ENCODE data around the gene MAPK8IP3. TPM values are rescaled to one million over a fixed set of nuclear protein-coding genes. Genes with fewer than 3 reads are reported as not detected.

Gene MAPK8IP3
- total and polyA plus RNA-seq, 2 donors (not counting 1 experiment from before 2014, with no cell fraction given): 249 to 340 TPM

DNA sequence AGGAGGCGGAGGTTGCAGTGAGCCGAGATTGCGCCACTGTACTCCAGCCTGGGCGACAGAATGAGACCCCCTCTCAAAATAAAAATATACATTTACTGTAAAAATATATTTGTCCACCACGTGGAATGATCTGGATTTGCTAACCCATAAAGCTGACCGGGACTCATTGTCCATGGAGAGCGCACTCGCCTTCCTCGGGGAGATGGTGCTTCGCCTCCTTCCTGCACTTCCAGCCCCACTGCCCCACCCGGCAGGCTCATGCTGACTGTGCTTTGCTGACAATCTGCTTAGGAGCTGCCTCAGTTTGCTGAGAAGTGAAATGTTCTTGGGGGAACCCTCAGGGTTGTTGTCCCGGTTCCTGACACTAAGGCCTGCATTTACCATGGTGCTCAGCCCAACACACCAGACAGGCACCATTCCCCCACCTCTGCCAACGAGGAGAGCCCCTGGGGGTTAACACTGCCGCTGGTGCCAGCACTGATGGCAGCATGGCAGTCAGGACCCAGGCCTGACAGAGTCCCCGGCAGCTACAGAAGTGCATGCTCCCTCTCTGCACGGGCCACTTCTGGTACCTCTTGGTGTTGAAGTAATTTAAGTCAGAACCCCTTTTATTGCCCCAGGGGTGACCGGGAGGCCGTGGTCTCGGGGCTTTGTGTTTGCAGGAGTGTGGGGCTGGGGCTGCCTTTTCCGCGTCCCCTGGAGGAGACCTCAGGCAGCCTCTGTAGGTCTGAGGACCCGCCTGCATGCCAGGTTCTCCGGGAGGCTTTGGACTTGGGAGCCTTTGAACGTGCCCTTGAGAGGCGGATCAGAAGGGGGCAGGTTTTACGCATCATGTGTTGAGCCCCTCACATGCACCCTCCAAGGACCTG, 79.2 kb downstream of the MAPK8IP3 start:
- Histone ChIP-seq H4K20me1 (ENCODE audit: control insufficient read depth, insufficient read depth, low read length, poor library complexity, severe bottlenecking) (peaks cover 74% of the 10 kb centered on the region), H3K36me3 (replicated peaks in 1 of 2; ENCODE audit: control extremely low read depth in 1 of 2, control insufficient read depth in 1 of 2, extremely low read depth in 1 of 2, insufficient read depth in 2 of 2, low read length in 1 of 2) (peaks cover 0 to 33% of the 10 kb centered on the region in 2 experiments), H3K79me2 (ENCODE audit: control insufficient read depth, insufficient read depth, low read length) (peaks cover 82% of the 10 kb centered on the region), H3K4me1 (ENCODE audit: control insufficient read depth in 2 of 2, insufficient read depth in 2 of 2, low read length in 2 of 2) (peaks cover 10 to 26% of the 10 kb centered on the region in 2 donors), H3K27me3 (replicated peaks in 1 of 4; ENCODE audit: control extremely low read depth in 1 of 4, control insufficient read depth in 3 of 4, insufficient read depth in 4 of 4, low read length in 3 of 4) (no peaks in the 10 kb centered on the region), H2AFZ (ENCODE audit: insufficient read depth, low read depth, low read length, poor library complexity, severe bottlenecking) (no peak overlapping the region), H3K4me2 (replicated peaks; ENCODE audit: low read depth, low read length, poor library complexity, severe bottlenecking) (no peak overlapping the region), H3K27ac (ENCODE audit: low read length in 2 of 2) (no peak overlapping the region), H3K4me3 (ENCODE audit: control extremely low read depth in 1 of 5, extremely low read depth in 1 of 5, insufficient read depth in 1 of 5, low read depth in 2 of 5, low read length in 4 of 5) (no peak overlapping the region), H3K9ac (ENCODE audit: low read length) (no peak overlapping the region), H3K9me3 (ENCODE audit: control extremely low read depth in 1 of 3, control insufficient read depth in 2 of 3, insufficient read depth in 1 of 3, low read length in 2 of 3) (no peaks in the 10 kb centered on the region)
- Mint-ChIP-seq H3K27me3 (no peaks in the 10 kb centered on the region), H3K9me3 (ENCODE audit: insufficient read depth) (no peaks in the 10 kb centered on the region), H3K27ac (no peak overlapping the region), H3K4me1 (peaks cover 22% of the 10 kb centered on the region), H3K4me3 (peak overlapping the region; percentile 64)
- ChIA-PET POLR2A (interaction anchor here (0.6 kb wide), 1 partner anchor 170 kb away, joined by 3 read pairs; no protein-coding TSS in a partner anchor), CTCF (no interaction called here)
- 98% methylated on average over 21 of the region's 26 CpGs for WGBS (ENCODE audit: insufficient coverage)
- TF ChIP-seq CTCF (IDR thresholded peaks at IDR 0.05): no peak
- DNase-seq (no peak), ATAC-seq (ENCODE audit: low read depth) (no peak)
- intact Hi-C loops (cut with micrococcal nuclease): no loop called here

DNA sequence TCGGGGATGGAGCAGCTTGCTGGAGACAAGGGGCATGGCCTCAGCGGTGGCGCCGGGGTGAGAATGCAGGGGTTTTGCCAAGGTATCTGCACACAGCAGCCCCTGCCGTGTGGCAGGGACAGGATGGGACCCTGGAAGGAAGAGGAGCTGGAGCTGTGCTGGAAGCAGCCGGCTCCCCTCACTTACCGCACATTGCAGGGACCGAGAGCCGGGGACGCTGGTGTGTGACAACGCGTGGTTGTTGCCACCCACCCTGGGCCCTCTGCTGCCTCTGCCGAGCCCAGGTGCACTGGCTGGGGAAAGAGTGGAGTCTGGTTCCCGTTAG, 79.8 kb downstream of the MAPK8IP3 start:
- WGBS (ENCODE audit: insufficient coverage): 93% methylated on average over 14 of the region's 14 CpGs
- Histone ChIP-seq H3K27ac (ENCODE audit: low read length in 2 of 2) (no peak overlapping the region), H3K4me3 (ENCODE audit: control extremely low read depth in 1 of 5, extremely low read depth in 1 of 5, insufficient read depth in 1 of 5, low read depth in 2 of 5, low read length in 4 of 5) (no peak overlapping the region), H3K9ac (ENCODE audit: low read length) (no peak overlapping the region), H3K36me3 (replicated peaks in 1 of 2; ENCODE audit: control extremely low read depth in 1 of 2, control insufficient read depth in 1 of 2, extremely low read depth in 1 of 2, insufficient read depth in 2 of 2, low read length in 1 of 2) (peaks cover 0 to 33% of the 10 kb centered on the region in 2 experiments), H3K27me3 (replicated peaks in 1 of 4; ENCODE audit: control extremely low read depth in 1 of 4, control insufficient read depth in 3 of 4, insufficient read depth in 4 of 4, low read length in 3 of 4) (no peaks in the 10 kb centered on the region), H3K79me2 (ENCODE audit: control insufficient read depth, insufficient read depth, low read length) (peaks cover 76% of the 10 kb centered on the region), H3K4me2 (replicated peaks; ENCODE audit: low read depth, low read length, poor library complexity, severe bottlenecking) (no peak overlapping the region), H3K4me1 (ENCODE audit: control insufficient read depth in 2 of 2, insufficient read depth in 2 of 2, low read length in 2 of 2) (peaks cover 10 to 23% of the 10 kb centered on the region in 2 donors), H2AFZ (ENCODE audit: insufficient read depth, low read depth, low read length, poor library complexity, severe bottlenecking) (no peak overlapping the region), H3K9me3 (ENCODE audit: control extremely low read depth in 1 of 3, control insufficient read depth in 2 of 3, insufficient read depth in 1 of 3, low read length in 2 of 3) (no peaks in the 10 kb centered on the region), H4K20me1 (ENCODE audit: control insufficient read depth, insufficient read depth, low read length, poor library complexity, severe bottlenecking) (peaks cover 68% of the 10 kb centered on the region)
- Mint-ChIP-seq H3K9me3 (ENCODE audit: insufficient read depth) (no peaks in the 10 kb centered on the region), H3K27me3 (no peaks in the 10 kb centered on the region), H3K4me1 (peaks cover 21% of the 10 kb centered on the region), H3K4me3 (no peak overlapping the region), H3K27ac (no peak overlapping the region)
- no peak for TF ChIP-seq EZH2 (IDR thresholded peaks at IDR 0.05; ENCODE audit: borderline replicate concordance, insufficient read depth, low read depth, low read length, poor library complexity, severe bottlenecking)
- TF ChIP-seq CTCF (IDR thresholded peaks at IDR 0.05): no peak
- DNase-seq (no peak), ATAC-seq (ENCODE audit: low read depth) (no peak)
- intact Hi-C loops (cut with micrococcal nuclease): no loop called here
- POLR2A ChIA-PET: no interaction called here
- CTCF ChIA-PET: no interaction called here
